Left ventricle myocardium inferior (tissue), 1 donor: ENCODE data around the gene TACR1. TPM values are rescaled to one million over a fixed set of nuclear protein-coding genes. Genes with fewer than 3 reads are reported as not detected.
"Not testable (repeated sequence)": the region's sequence is repeated elsewhere in the genome, so short reads cannot be mapped to it uniquely, and the experiment has no call there.

Experiments used
- DNase-seq: peaks from one replicate; pipeline ENCODE4 v3.0.0-alpha.2; 2020
- H3K27ac ChIP-seq: fragments of 200-600 bp; replicated peaks from 2 replicates; pipeline ENCODE4 v1.8.0; 2021
- H3K27me3 ChIP-seq: fragments of 200-600 bp; 2 replicates; pipeline ENCODE4 v1.8.0; 2021; ENCODE audit warnings: low read depth
- H3K36me3 ChIP-seq: fragments of 200-600 bp; 2 replicates; pipeline ENCODE4 v1.8.0; 2021
- H3K4me1 ChIP-seq: fragments of 200-600 bp; 2 replicates; pipeline ENCODE4 v1.8.0; 2021
- H3K4me3 ChIP-seq: fragments of 200-600 bp; 2 replicates; pipeline ENCODE4 v1.8.0; 2021; ENCODE audit warnings: mild to moderate bottlenecking, moderate library complexity
- H3K9me3 ChIP-seq: fragments of 200-600 bp; replicated peaks from 2 replicates; pipeline ENCODE4 v1.8.0; 2021
- intact Hi-C: fragments of 100-400 bp; cut with micrococcal nuclease; formaldehyde crosslinking; loops from one replicate; pipeline ENCODE4 v1.11.0; 2022
- total RNA-seq: library from RNA; stranded (reverse); fragmentation: NEBNext Ultra II Directional; extraction: Animal tissue kit (Norgen Biotek cat#: 25700); gene quantifications from one replicate; pipeline ENCODE4 v1.2.1, GENCODE V29; 2021
- TF ChIP-seq, protein P1 (sequence below): fragments of 200-600 bp; IDR thresholded peaks from 2 replicates; pipeline ENCODE4 v1.8.0; 2021; ENCODE audit warnings: antibody characterized with exemption, mild to moderate bottlenecking, borderline replicate concordance
- donor health status: DM: no; HTN: yes; CAD: no; lungs with severe emphysema.

The TACR1 gene
- total RNA-seq, 1 donor from 2014 or later, result 0.22 TPM

- Histone ChIP-seq H3K27ac (no peak overlapping the region), H3K9me3 (no peaks in the 10 kb centered on the region), H3K4me3 (no peak overlapping the region), H3K4me1 (no peaks in the 10 kb centered on the region), H3K27me3 (no peaks in the 10 kb centered on the region), H3K36me3 (no peaks in the 10 kb centered on the region)
- intact Hi-C loops, result no loop called here
- TF ChIP-seq, protein P1, sequence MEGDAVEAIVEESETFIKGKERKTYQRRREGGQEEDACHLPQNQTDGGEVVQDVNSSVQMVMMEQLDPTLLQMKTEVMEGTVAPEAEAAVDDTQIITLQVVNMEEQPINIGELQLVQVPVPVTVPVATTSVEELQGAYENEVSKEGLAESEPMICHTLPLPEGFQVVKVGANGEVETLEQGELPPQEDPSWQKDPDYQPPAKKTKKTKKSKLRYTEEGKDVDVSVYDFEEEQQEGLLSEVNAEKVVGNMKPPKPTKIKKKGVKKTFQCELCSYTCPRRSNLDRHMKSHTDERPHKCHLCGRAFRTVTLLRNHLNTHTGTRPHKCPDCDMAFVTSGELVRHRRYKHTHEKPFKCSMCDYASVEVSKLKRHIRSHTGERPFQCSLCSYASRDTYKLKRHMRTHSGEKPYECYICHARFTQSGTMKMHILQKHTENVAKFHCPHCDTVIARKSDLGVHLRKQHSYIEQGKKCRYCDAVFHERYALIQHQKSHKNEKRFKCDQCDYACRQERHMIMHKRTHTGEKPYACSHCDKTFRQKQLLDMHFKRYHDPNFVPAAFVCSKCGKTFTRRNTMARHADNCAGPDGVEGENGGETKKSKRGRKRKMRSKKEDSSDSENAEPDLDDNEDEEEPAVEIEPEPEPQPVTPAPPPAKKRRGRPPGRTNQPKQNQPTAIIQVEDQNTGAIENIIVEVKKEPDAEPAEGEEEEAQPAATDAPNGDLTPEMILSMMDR, result no peak
- DNase-seq, result no peak
These were observed 25.6 kb downstream of the TACR1 start for GRCh38 chr2:75173740-75174139.

- H3K4me3 ChIP-seq, DNase-seq, H3K36me3 ChIP-seq, H3K27me3 ChIP-seq, intact Hi-C loops, H3K4me1 ChIP-seq, H3K9me3 ChIP-seq, H3K27ac ChIP-seq: not testable (repeated sequence)
These were observed 27.9 kb downstream of the TACR1 start for GRCh38 chr2:75171423-75171822.

DNA sequence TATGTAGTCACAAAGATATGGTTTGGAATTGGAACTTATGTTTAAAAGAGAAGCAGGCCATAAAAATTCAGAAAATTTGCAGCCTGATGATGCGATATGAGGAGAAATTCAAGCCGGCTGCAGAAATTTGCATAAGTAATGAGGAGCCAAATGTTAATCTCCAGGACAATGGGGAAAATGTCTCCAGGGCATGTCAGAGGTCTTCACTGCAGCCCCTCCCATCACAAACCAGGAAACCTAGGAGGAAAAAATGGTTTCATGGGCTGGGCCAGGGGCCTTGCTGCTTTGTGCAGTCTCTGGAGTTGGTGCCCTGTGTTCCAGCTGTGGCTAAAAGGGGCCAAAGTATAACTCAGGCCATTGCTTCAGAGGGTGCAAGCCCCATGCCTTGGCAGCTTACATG lies 28.4 kb downstream of the TACR1 start:
- H3K9me3 ChIP-seq, result no peaks in the 10 kb centered on the region
- no peaks in the 10 kb centered on the region for H3K4me1 ChIP-seq
- DNase-seq, result no peak
- intact Hi-C loops, result no loop called here
- H3K27me3 ChIP-seq, result no peaks in the 10 kb centered on the region
- H3K27ac ChIP-seq, result no peak overlapping the region
- H3K4me3 ChIP-seq, result no peak overlapping the region
- TF ChIP-seq, protein P1, result no peak
- H3K36me3 ChIP-seq, result no peaks in the 10 kb centered on the region

DNA sequence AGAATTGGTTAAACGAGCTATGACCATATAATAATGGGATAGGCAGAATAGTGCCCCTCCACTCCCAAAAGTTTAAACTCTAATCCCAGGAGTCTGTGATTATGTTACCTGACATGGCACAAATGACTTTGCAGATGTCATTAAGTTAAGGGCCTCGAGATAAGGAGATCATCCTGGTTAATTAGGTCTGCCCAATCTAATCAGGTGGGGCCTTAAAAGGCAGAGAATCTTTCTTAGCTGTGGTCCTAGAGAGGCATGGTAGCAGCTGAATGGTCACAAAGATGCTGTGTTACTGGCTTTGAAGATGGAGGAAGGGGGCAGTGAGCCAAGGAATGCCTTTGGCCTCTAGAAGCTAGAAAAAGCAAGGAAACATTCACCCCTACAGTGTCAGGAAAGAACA lies 31.1 kb downstream of the TACR1 start:
- intact Hi-C loops, result no loop called here
- no peaks in the 10 kb centered on the region for H3K9me3 ChIP-seq
- TF ChIP-seq, protein P1, result no peak

GRCh38 chr2:75166491-75166890 lies 32.8 kb downstream of the TACR1 start:
- Histone ChIP-seq H3K36me3 (no peaks in the 10 kb centered on the region), H3K27ac (no peak overlapping the region), H3K9me3 (no peaks in the 10 kb centered on the region), H3K27me3 (no peaks in the 10 kb centered on the region), H3K4me3 (no peak overlapping the region), H3K4me1 (peaks cover 5% of the 10 kb centered on the region)
- TF ChIP-seq, protein P1, result no peak
- intact Hi-C loops, result no loop called here
- DNase-seq, result no peak

More for the DNA sequence above, 31.1 kb downstream of the TACR1 start:
- H3K36me3 ChIP-seq, result no peaks in the 10 kb centered on the region
- DNase-seq, result no peak
- no peak overlapping the region for H3K4me3 ChIP-seq
- H3K27me3 ChIP-seq, result no peaks in the 10 kb centered on the region
- no peak overlapping the region for H3K27ac ChIP-seq
- no peaks in the 10 kb centered on the region for H3K4me1 ChIP-seq

DNA sequence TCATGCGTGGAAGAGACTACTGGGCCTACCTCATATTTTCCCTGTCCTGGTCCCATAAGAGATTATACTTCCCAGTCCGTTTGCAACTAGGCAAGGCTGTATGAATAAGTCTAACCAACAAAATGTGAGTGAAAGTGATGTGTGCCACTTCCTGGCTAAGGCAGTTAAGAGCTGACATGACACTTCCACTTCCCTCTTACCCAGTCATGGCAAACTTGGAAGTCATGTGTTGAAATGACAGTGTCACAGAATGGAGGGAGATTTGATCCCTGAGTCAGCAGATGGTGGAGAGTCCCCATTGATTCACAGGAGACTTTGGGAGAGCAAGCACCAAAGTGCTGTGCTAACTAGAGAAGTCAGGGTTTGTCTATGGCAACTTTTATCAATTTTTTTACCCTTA lies 36.4 kb downstream of the TACR1 start:
- Histone ChIP-seq H3K36me3 (no peaks in the 10 kb centered on the region), H3K4me3 (no peak overlapping the region), H3K27me3 (no peaks in the 10 kb centered on the region), H3K9me3 (no peaks in the 10 kb centered on the region), H3K4me1 (peaks cover 5% of the 10 kb centered on the region), H3K27ac (peak overlapping the region; percentile 27)
- DNase-seq, result no peak
- TF ChIP-seq, protein P1, result no peak
- intact Hi-C loops, result no loop called here
